Chondrocyte (in vitro differentiated cells): ENCODE data around the gene PDE10A. TPM values are rescaled to one million over a fixed set of nuclear protein-coding genes. Genes with fewer than 3 reads are reported as not detected.
A peak's percentile ranks its signal among the peaks of the same experiment; 100 is the strongest.

Experiments
- DNase-seq: peaks from one replicate; pipeline ENCODE4 v3.0.0; 2021; ENCODE audit warnings: mixed read lengths, low spot score
- H3K27ac Mint-ChIP-seq: one replicate; pipeline ENCODE4 v1.8.0; 2021; ENCODE audit warnings: mild to moderate bottlenecking, moderate library complexity, mixed read lengths; ENCODE audit not compliant: unreplicated experiment
- H3K27me3 Mint-ChIP-seq: 2 replicates; pipeline ENCODE4 v1.8.0; 2021; ENCODE audit warnings: low read depth, mixed read lengths
- H3K36me3 Mint-ChIP-seq: 2 replicates; pipeline ENCODE4 v1.8.0; 2021; ENCODE audit warnings: low read depth, mixed read lengths
- H3K4me1 Mint-ChIP-seq: 2 replicates; pipeline ENCODE4 v1.8.0; 2021; ENCODE audit warnings: low read depth, mild to moderate bottlenecking, mixed read lengths
- H3K4me3 Mint-ChIP-seq: one replicate; pipeline ENCODE4 v1.8.0; 2021; ENCODE audit warnings: mild to moderate bottlenecking, moderate library complexity, mixed read lengths; ENCODE audit not compliant: unreplicated experiment
- H3K9me3 Mint-ChIP-seq: 2 replicates; pipeline ENCODE4 v1.8.0; 2021; ENCODE audit warnings: low read depth, mixed read lengths
- total RNA-seq: library from RNA; stranded (reverse); gene quantifications from 3 replicates; pipeline ENCODE4 v1.2.1, GENCODE V29; 2021
- TF ChIP-seq, protein P1 (sequence below): fragments of 200-600 bp; sonication (generic); IDR thresholded peaks from 2 replicates; pipeline ENCODE4 v1.5.0; 2021; ENCODE audit warnings: antibody characterized with exemption, mild to moderate bottlenecking, moderate library complexity

Gene PDE10A
- total RNA-seq, 1 donor from 2014 or later, result 13.7 TPM

DNA sequence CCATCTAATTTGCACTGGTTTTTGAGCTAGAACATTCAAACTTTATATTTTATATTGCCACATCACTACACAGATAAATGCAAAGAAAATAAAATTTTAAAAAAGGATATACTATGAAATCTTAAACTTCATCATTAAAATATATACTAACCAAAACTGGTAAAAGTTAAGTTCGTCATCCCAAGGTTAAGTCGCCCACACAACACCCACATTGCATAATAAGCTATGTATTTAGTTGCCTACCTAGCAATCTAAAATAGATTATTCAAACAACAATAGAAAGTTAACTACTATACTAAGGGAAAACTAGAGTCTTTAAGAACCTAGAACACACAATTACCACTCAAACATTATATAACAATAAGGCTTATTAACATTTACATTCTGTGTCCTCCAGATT is 24.5 kb downstream of the PDE10A start:
- Mint-ChIP-seq H3K9me3 (no peaks in the 10 kb centered on the region), H3K4me3 (no peak overlapping the region), H3K27me3 (no peaks in the 10 kb centered on the region), H3K36me3 (no peaks in the 10 kb centered on the region), H3K27ac (no peak overlapping the region), H3K4me1 (peaks cover 43% of the 10 kb centered on the region)
- no peak for DNase-seq
- TF ChIP-seq, protein P1, sequence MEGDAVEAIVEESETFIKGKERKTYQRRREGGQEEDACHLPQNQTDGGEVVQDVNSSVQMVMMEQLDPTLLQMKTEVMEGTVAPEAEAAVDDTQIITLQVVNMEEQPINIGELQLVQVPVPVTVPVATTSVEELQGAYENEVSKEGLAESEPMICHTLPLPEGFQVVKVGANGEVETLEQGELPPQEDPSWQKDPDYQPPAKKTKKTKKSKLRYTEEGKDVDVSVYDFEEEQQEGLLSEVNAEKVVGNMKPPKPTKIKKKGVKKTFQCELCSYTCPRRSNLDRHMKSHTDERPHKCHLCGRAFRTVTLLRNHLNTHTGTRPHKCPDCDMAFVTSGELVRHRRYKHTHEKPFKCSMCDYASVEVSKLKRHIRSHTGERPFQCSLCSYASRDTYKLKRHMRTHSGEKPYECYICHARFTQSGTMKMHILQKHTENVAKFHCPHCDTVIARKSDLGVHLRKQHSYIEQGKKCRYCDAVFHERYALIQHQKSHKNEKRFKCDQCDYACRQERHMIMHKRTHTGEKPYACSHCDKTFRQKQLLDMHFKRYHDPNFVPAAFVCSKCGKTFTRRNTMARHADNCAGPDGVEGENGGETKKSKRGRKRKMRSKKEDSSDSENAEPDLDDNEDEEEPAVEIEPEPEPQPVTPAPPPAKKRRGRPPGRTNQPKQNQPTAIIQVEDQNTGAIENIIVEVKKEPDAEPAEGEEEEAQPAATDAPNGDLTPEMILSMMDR, result no peak

DNA sequence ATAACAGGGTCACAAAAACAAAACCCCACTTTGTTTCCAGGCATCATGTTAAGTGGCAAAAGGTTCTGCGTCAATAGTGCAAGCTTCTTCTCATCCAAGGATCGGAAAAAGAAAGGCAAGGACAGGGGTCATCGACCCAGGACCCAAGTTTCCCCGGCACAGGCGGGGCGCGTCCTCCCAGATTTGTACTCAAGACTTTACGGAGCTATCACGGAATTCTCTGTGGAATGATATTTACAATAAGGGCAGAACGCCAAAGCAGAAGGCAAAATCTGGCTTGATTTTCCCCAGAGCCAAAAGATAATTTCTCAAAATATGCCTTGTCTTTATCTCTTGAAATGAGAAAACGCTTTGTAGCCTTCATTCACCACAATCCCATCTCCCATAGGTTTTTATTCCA is 25.5 kb downstream of the PDE10A start:
- Mint-ChIP-seq H3K27ac (peak overlapping the region; percentile 93), H3K9me3 (no peaks in the 10 kb centered on the region), H3K4me1 (peaks cover 48% of the 10 kb centered on the region), H3K4me3 (peak overlapping the region; percentile 65), H3K36me3 (no peaks in the 10 kb centered on the region), H3K27me3 (no peaks in the 10 kb centered on the region)
- no peak for DNase-seq
- TF ChIP-seq, protein P1, result no peak

GRCh38 chr6:165636402-165637048 is 26.5 kb downstream of the PDE10A start:
- H3K27me3 Mint-ChIP-seq, result no peaks in the 10 kb centered on the region
- TF ChIP-seq, protein P1, result no peak
- peak overlapping the region; percentile 93 for H3K27ac Mint-ChIP-seq
- DNase-seq, result no peak
- peak overlapping the region; percentile 65 for H3K4me3 Mint-ChIP-seq
- peaks cover 53% of the 10 kb centered on the region for H3K4me1 Mint-ChIP-seq
- H3K36me3 Mint-ChIP-seq, result no peaks in the 10 kb centered on the region
- H3K9me3 Mint-ChIP-seq, result no peaks in the 10 kb centered on the region

DNA sequence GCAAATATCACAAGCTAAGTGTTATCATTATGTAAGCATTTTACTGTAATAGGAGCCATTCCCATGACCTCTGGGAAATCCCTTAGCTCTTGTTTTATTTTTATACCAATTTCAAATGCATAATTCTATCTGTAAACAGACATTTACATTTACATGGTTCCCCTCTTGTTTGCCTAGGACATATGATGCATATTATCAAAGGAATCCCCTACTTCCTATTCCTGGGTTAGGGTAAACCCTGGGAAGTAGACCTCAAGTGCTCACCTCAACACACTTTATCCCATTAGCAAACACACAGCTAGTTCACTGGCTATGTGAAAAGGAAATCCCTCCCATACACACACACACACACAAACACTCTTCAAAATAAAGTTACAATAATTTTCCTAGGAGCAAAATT is 27.1 kb downstream of the PDE10A start:
- Mint-ChIP-seq H3K4me1 (peaks cover 56% of the 10 kb centered on the region), H3K27me3 (no peaks in the 10 kb centered on the region), H3K4me3 (peak overlapping the region; percentile 65), H3K36me3 (no peaks in the 10 kb centered on the region), H3K9me3 (no peaks in the 10 kb centered on the region), H3K27ac (peak overlapping the region; percentile 93)
- DNase-seq, result no peak
- TF ChIP-seq, protein P1, result no peak

DNA sequence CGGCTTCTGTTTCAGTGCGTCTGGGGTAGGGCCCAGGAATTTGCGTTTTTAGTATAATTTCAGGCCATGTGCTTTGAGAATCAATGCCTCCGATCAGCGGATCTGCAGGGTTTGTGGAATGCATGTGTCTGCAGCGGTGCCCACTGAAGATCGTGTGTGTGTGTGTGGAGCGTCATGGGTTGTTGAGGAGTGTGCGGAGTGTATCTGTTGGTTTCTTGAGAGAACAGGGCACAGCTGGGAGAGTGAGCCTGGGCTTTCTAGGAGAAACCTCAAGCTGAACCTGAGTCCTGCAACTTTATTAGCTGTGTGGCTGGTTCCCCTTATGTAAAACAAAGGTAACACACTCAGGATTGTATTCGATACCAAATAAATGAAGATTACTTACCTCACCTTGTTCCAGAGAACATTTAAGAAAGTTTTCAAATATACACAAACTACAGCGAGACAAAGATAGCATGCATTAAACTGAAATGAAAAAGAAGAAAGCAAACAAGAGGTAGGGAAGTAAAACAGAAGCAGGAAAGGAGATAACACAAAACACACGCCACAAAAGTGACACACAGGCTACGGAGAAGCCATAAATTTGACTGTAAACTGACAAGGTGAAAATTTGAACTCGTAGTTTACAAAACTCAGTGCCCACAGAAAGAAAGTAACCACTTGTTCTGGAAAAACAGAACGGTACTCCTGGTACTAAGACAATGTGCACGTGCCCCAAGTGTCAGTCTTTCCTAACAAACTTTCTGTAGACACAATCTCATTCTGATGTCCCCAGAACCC is 28.8 kb downstream of the PDE10A start:
- no peak for DNase-seq
- Mint-ChIP-seq H3K9me3 (no peaks in the 10 kb centered on the region), H3K36me3 (no peaks in the 10 kb centered on the region), H3K27ac (no peak overlapping the region), H3K27me3 (no peaks in the 10 kb centered on the region), H3K4me1 (peaks cover 67% of the 10 kb centered on the region), H3K4me3 (no peak overlapping the region)
- TF ChIP-seq, protein P1, result no peak
